ENCODE data around the gene HSD17B14. TPM values are rescaled to one million over a fixed set of nuclear protein-coding genes. Genes with fewer than 3 reads are reported as not detected.

Gene HSD17B14
- total and polyA plus RNA-seq, 9 of the 15 experiments (the other 6 are each of a cell fraction or from before 2014, with no cell fraction given): 0.16 TPM; not detected in 8

- TF ChIP-seq ZNF140 (CRISPR knock-in tag; IDR thresholded peaks at IDR 0.05): no peak
- no peak for TF ChIP-seq RBM25 (IDR thresholded peaks at IDR 0.05; ENCODE audit: low read depth, low read length, severe bottlenecking)
- TF ChIP-seq ZBTB49 (CRISPR knock-in tag; IDR thresholded peaks at IDR 0.05; ENCODE audit: borderline replicate concordance): no peak
- 0 out of 4 replicates have a peak, but pooled peaks of 1 of the 2 experiments have one; percentile 16 for TF ChIP-seq MLLT1 (IDR thresholded peaks at IDR 0.05)
- TF ChIP-seq SRSF7 (optimal IDR thresholded peaks at IDR 0.05; ENCODE audit: low read depth, low read length): no peak
- no peak for TF ChIP-seq PCBP2 (IDR thresholded peaks at IDR 0.05; ENCODE audit: low read depth, low read length, poor library complexity, severe bottlenecking)
- TF ChIP-seq STAT5A (IDR thresholded peaks at IDR 0.05; ENCODE audit: borderline replicate concordance, low read length): no peak
- TF ChIP-seq GTF2E2 (tag; IDR thresholded peaks at IDR 0.05): no peak
- peak; percentile 57 for TF ChIP-seq NCOR1 (IDR thresholded peaks at IDR 0.05)
- TF ChIP-seq TCF15 (CRISPR knock-in tag; IDR thresholded peaks at IDR 0.05): no peak
- no peak for TF ChIP-seq DEAF1 (CRISPR knock-in tag; IDR thresholded peaks at IDR 0.05)
- peak; percentile 8; the same call in 1 of the 2 replicates for TF ChIP-seq TCF3 (CRISPR knock-in tag; IDR thresholded peaks at IDR 0.05)
- TF ChIP-seq PHB2 (IDR thresholded peaks at IDR 0.05; ENCODE audit: low read depth): no peak
- TF ChIP-seq MBD1 (CRISPR knock-in tag; IDR thresholded peaks at IDR 0.05): no peak
- TF ChIP-seq HEY1 (CRISPR knock-in tag; IDR thresholded peaks at IDR 0.05; ENCODE audit: borderline replicate concordance): no peak
- no peak for TF ChIP-seq CTCFL (IDR thresholded peaks at IDR 0.05; ENCODE audit: borderline replicate concordance, insufficient read depth, low read depth, low read length, poor library complexity, severe bottlenecking)
- TF ChIP-seq TCF7L2 (IDR thresholded peaks at IDR 0.05; ENCODE audit: low read depth, low read length): peak; percentile 51; the same call in 1 of the 2 replicates
These were observed 55.5 kb downstream of the HSD17B14 start (continued) for GRCh38 chr19:48780631-48781391.

Measured in K562 (cell line).